Measurements from ENCODE around the gene GBP1.

- no peak for TF ChIP-seq CTCF (IDR thresholded peaks at IDR 0.05; ENCODE audit: low read length)
- no peak for TF ChIP-seq EZH2 (IDR thresholded peaks at IDR 0.05; ENCODE audit: borderline replicate concordance, low read length)
These were observed 24.7 kb downstream of the GBP1 start for GRCh38 chr1:89040315-89040626.
